K562 (cell line): ENCODE results near the gene MRFAP1. TPM values are rescaled to one million over a fixed set of nuclear protein-coding genes. Genes with fewer than 3 reads are reported as not detected.

Source experiments
- ASH1L ChIP-seq: fragments of 450-650 bp; IDR thresholded peaks from 2 replicates; pipeline ENCODE4 v1.6.1; 2018; ENCODE audit warnings: borderline replicate concordance, mild to moderate bottlenecking, low read depth; ENCODE audit not compliant: partially characterized antibody
- ATF2 ChIP-seq: sonication (generic); formaldehyde crosslinking; IDR thresholded peaks from 2 replicates; pipeline ENCODE4 v1.8.1; 2022; ENCODE audit warnings: missing genetic modification reagents
- CXXC5 ChIP-seq: fragments of 250-450 bp; sonication (Bioruptor Pico); IDR thresholded peaks from 2 replicates; pipeline ENCODE4 v1.8.0; 2022; ENCODE audit warnings: inconsistent platforms, mild to moderate bottlenecking, moderate library complexity
- E2F8 ChIP-seq: fragments of 450-650 bp; IDR thresholded peaks from 2 replicates; pipeline ENCODE4 v1.7.1; 2018; ENCODE audit warnings: mild to moderate bottlenecking, low read depth; ENCODE audit not compliant: partially characterized antibody
- HMG20B ChIP-seq: fragments of 250-450 bp; sonication (Bioruptor Pico); IDR thresholded peaks from 2 replicates; pipeline ENCODE4 v1.5.0; 2021; ENCODE audit warnings: mild to moderate bottlenecking
- PHF20 ChIP-seq: fragments of 450-650 bp; IDR thresholded peaks from 2 replicates; pipeline ENCODE4 v1.6.1; 2018; ENCODE audit not compliant: partially characterized antibody
- PHF21A ChIP-seq: fragments of 450-650 bp; IDR thresholded peaks from 2 replicates; pipeline ENCODE4 v1.6.1; 2017; ENCODE audit warnings: low read depth, borderline replicate concordance
- PKNOX1 ChIP-seq: fragments of 450-650 bp; IDR thresholded peaks from 2 replicates; pipeline ENCODE4 v1.6.1; 2016
- PML ChIP-seq: IDR thresholded peaks from 2 replicates; pipeline ENCODE4 v1.6.1; 2012; ENCODE audit warnings: low read length, inconsistent platforms
- POLR2A ChIP-seq: fragments of 450-650 bp; conservative IDR thresholded peaks from 2 replicates; pipeline ENCODE4 v1.6.1; 2016
- POLR2AphosphoS5 ChIP-seq: IDR thresholded peaks from 2 replicates; pipeline ENCODE4 v1.6.1; 2011; ENCODE audit warnings: mild to moderate bottlenecking, low read depth, low read length, moderate library complexity; ENCODE audit not compliant: control insufficient read depth, insufficient read depth
- POLR2H ChIP-seq: IDR thresholded peaks from 2 replicates; pipeline ENCODE4 v1.6.1; 2016; ENCODE audit warnings: missing genetic modification characterization, low read depth, mild to moderate bottlenecking, control low read depth, missing compliant biosample characterization, moderate library complexity
- PRDM10 ChIP-seq: fragments of 450-650 bp; IDR thresholded peaks from 2 replicates; pipeline ENCODE4 v1.6.1; 2018; ENCODE audit not compliant: partially characterized antibody
- SUPT5H ChIP-seq: fragments of 450-650 bp; IDR thresholded peaks from 2 replicates; pipeline ENCODE4 v1.6.1; 2016
- ZBTB17 ChIP-seq: fragments of 450-650 bp; formaldehyde crosslinking; IDR thresholded peaks from 2 replicates; pipeline ENCODE4 v1.4.0; 2020; ENCODE audit warnings: mild to moderate bottlenecking
- ZNF184 ChIP-seq: sonication (generic); formaldehyde crosslinking; IDR thresholded peaks from 2 replicates; pipeline ENCODE4 v1.5.0; 2020; ENCODE audit warnings: missing genetic modification reagents
- ZNF274 ChIP-seq: IDR thresholded peaks from 2 replicates; pipeline ENCODE4 v1.6.1; 2011; ENCODE audit warnings: low read depth, mild to moderate bottlenecking, low read length, moderate library complexity, borderline replicate concordance
- polyA plus RNA-seq, 8 experiments: library from polyadenylated mRNA; depleted of rRNA in 4 of 8; stranded (reverse) in 5 of 8; unstranded in 3 of 8; fragments of >200 nt; fragmentation: Nextera tagmentation in 2 of 8; fragmentation: Illumina TruSeq in 1 of 8; extraction: Ambion mirVana in 2 of 8; extraction: Trizol in 1 of 8; gene quantifications; 2 replicates each; pipeline versions ENCODE4 v1.2.1 to v1.2.3, GENCODE V29; 2011 to 2014; ENCODE audit warnings: inconsistent platforms in 1 of 8, missing spikeins in 1 of 8
- total RNA-seq, 7 experiments: library from RNA; depleted of rRNA in 6 of 7; stranded (reverse); fragments of >200 nt in 6 of 7; fragmentation: Illumina TruSeq in 2 of 7; extraction: Trizol in 2 of 7; gene quantifications; 2 replicates each; pipeline versions ENCODE4 v1.2.1 to v1.2.3, GENCODE V29; 2011 to 2021; ENCODE audit warnings: low replicate concordance in 1 of 7

The MRFAP1 gene
- total and polyA plus RNA-seq, 9 of the 15 experiments (the other 6 are each of a cell fraction or from before 2014, with no cell fraction given) = 46.0 to 270 (median 151) TPM

GRCh38 chr4:6673660-6674499 is 33.4 kb downstream of the MRFAP1 start (continued):
- no peak for TF ChIP-seq PRDM10
- peak; percentile 12 for TF ChIP-seq PHF20
- peak; percentile 98 for TF ChIP-seq SUPT5H
- TF ChIP-seq POLR2AphosphoS5 = peak; percentile 82
- TF ChIP-seq PML = peak; percentile 90
- peak; percentile 99 for TF ChIP-seq POLR2A
- TF ChIP-seq PKNOX1 = no peak
- TF ChIP-seq HMG20B = no peak
- TF ChIP-seq ZNF184 (CRISPR knock-in tag) = no peak
- TF ChIP-seq E2F8 = no peak
- no peak for TF ChIP-seq ATF2 (CRISPR knock-in tag)
- TF ChIP-seq PHF21A = no peak
- peak; percentile 97 for TF ChIP-seq POLR2H
- peak; percentile 57; the same call in 1 of the 2 replicates for TF ChIP-seq ZBTB17 (CRISPR knock-in tag)
- TF ChIP-seq CXXC5 (CRISPR knock-in tag) = peak; percentile 83
- TF ChIP-seq ZNF274 = no peak
- TF ChIP-seq ASH1L = no peak
